HEK293 (cell line): ENCODE results near the gene ARHGEF12.

Experiments
- CTCF ChIP-seq: fragments of 450-650 bp; formaldehyde crosslinking; IDR thresholded peaks from 2 replicates; pipeline ENCODE4 v1.5.1; 2016; ENCODE audit warnings: missing biosample characterization, missing genetic modification characterization
- GLI4 ChIP-seq: fragments of 450-650 bp; formaldehyde crosslinking; IDR thresholded peaks from 2 replicates; pipeline ENCODE4 v1.5.1; 2016; ENCODE audit warnings: missing biosample characterization, missing genetic modification characterization
- ZNF239 ChIP-seq: fragments of 450-650 bp; formaldehyde crosslinking; IDR thresholded peaks from 2 replicates; pipeline ENCODE4 v1.5.1; 2016; ENCODE audit warnings: missing biosample characterization, missing genetic modification characterization

- TF ChIP-seq GLI4 (tag by site-specific recombination) = no peak
- TF ChIP-seq ZNF239 = no peak
- TF ChIP-seq CTCF (tag by site-specific recombination) = no peak
Measured at GRCh38 chr11:120296554-120296953, 39.7 kb upstream of the ARHGEF12 start.
